T-helper 9 cell (primary cell): ENCODE data around the gene NCL.
A peak's percentile ranks its signal among the peaks of the same experiment; 100 is the strongest.
"Not testable (repeated sequence)": the region's sequence is repeated elsewhere in the genome, so short reads cannot be mapped to it uniquely, and the experiment has no call there.

Source experiments
- DNase-seq: peaks from one replicate; pipeline ENCODE4 v3.0.0-alpha.2; 2020

NCL gene

GRCh38 chr2:231467613-231468530 lies 3.6 kb upstream of the NCL start:
- no peak for DNase-seq

GRCh38 chr2:231467016-231467545 lies 2.8 kb upstream of the NCL start:
- DNase-seq, result no peak

DNA sequence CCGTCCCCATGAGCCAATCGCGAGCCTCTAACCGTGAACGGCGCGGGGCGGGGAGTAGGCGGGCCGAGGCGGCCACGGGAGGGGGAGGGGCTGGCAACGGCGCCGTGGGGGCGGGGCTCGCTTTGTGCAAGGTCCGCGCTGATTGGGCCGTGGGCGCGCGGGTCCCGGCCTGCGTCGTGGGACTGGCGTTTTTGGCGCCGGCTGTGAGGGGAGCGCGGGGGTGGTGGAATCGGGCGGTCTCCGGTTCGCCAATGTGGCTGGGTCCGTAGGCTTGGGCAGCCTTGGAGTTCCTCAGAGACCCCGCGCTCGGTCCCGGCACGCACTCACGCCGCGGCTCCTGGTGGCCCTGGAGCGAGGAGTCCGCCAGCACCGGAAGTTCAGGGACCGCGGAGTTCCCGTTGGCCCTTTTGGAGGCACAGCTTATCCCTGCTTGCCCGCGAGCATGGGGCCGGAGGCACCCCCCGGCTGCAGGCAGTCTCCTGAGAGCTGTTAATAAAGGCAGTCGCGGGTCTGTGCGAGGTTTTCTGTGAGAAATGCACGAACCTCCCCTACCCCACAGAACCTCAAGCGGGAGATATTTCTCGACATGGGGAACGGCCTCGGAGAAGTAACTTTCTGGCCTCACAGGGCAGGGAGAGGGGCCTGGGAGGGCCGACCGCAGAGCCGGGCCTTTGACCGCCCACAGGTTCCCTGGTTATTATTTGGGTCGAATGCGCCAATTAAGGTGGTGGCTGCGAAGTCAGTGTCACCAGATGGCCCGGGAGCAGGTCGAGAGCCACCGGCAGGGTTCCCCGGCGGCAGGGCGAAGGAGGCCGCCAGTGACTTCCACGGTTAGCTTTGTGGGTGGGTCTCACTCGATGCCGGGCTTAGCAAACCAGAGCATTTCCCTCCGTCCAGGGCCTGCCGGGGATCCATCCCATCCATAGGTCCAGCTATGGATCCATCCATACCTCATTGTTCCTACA lies 574 bp upstream of the NCL start:
- DNase-seq, result peak; percentile 99

- no peak for DNase-seq
These were observed 1.4 kb downstream of the NCL start for GRCh38 chr2:231462729-231463465.

GRCh38 chr2:231461516-231461971 lies 2.7 kb downstream of the NCL start:
- no peak for DNase-seq

- not testable (repeated sequence) for DNase-seq
These were observed 3.4 kb downstream of the NCL start for GRCh38 chr2:231460841-231461240.

DNA sequence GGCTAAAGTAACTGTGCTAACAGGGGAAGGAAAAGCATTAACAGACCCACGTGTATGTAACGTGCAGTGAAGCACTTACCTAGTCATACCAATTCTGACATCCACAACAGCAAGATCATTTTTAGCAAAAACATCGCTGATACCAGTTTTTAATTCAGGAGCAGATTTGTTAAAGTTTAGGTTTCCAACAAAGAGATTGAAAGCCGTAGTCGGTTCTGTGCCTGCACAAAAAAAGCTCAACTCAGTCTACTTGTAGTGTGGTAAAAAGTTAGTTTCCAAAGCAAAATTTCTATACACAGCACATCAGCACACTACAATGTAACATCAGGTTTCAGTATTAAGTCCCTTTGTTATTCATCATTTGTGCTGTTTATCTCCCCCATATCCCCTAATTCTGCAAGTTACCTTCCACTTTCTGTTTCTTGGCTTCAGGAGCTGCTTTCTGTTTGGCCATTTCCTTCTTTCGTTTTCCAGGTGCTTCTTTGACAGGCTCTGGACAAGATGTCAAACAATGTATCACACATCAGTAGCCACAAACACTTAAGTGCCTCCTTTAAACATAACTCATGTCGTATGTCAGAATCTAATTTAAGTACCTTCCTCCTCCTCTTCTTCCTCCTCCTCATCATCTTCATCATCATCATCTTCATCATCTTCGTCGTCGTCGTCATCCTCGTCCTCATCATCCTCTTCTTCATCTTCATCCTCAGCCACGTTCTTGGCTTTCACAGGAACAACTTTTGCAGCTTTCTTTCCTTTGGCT lies 4.0 kb downstream of the NCL start:
- no peak for DNase-seq

GRCh38 chr2:231458368-231458767 lies 5.9 kb downstream of the NCL start:
- DNase-seq, result no peak

DNA sequence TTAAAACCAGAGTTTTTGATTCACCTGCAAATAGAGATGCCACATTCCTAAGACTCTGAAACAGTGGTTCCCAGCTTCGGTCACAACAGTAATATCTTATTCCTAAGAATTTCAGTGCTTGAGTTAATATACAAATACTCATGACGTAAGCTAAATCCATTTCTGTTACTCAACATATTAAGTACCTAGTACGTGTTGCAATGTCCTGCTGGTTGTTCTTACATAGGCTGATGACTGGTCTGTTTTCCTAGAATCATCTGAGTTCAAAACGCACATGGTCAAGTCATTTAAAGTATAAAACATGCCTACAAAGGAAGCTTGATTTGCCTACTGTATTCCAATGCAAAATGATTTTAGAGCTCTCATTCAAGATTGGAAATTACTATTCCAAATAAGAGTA lies 7.2 kb downstream of the NCL start:
- no peak for DNase-seq

DNA sequence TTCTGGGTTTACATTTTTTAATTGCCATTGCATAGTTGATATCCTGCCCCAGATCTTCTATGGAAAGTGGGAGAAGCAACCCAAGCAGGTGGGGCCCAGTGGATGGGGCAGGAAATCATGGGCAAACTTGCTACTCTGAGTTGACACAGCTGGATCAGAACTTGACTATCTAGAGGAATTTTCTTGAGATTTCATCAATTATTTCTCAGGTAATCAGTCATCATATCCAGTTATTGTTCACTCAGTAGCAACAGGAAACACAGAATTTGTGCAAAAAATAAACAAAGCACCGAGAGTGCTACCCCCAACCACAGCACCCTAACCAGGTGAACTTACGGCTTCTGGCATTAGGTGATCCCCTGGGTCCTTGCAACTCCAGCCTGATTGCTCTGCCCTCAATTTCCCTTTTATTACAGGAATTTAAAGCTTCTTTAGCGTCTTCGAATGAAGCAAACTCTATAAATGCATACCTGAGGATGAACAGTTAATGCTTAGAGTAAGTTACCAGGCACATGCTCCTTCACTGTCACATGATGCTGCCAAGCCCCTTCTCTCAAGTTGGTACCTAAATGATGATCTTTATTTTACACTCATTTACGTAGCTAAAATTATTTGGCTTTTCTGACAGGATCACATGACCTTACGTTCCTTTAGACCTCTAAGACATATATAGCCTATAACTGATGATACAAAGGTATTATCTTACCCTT lies 7.8 kb downstream of the NCL start:
- no peak for DNase-seq

DNA sequence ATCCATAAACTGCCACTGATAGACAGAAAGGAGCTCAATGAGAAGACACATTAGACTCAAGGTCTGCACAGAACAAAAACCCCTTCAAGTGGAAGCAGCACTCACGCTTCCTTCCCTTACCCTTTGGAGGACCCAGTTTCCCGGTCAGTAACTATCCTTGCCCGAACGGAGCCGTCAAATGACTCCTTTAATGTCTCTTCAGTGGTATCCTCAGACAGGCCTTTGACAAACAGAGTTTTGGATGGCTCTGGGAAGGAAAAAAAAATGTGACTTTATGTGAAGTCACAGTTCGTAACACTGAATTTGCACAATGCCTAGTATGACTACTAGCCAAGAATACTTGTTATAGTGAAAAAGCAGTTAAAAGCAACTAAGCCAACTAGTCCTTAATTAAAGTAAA lies 8.4 kb downstream of the NCL start:
- DNase-seq, result no peak

GRCh38 chr2:231455222-231455621 lies 9.1 kb downstream of the NCL start:
- DNase-seq, result no peak

DNA sequence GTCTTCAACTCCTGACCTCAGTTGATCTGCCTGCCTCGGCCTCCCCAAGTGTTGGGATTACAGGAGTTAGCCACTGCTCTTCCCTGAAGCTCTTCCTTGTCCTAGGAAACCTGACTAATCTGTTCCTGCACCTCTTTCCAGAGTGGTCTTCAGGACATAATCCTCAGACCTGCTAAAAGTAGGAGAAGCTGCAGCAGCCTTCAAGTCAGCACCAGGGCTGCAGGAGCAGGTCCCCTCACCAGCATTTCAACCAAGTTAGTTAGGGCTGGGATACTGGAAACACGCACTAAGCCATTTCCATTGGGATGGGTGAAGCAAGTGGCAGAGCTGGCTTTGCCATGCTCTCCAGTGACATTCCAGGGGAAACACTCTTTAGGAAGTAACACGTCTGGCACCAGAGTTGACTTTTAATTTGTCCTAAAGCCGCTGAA lies 9.9 kb downstream of the NCL start:
- DNase-seq, result no peak

- DNase-seq, result no peak
These were observed 11.3 kb downstream of the NCL start for GRCh38 chr2:231452799-231453508.

DNA sequence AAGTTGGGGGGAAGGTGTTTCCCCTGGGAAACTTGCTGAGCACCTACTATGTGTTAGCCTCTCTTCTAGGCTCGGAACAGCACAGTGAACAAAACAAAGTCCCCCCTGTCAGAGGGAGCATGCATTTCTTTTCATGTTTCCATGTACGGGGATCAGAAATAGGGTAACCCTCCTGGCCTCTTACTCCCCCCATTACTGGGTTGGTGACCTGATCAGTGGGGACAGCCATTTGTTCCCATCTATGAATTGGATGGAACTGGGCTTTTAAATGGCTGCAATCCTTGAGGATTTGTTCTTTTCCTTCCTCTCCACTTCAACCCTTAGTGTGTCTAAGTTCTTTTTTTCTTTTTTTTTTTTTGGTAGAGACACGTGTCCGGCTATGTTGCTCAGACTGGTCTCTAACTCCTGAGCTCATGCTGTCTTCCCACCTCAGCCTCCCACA lies 13.7 kb downstream of the NCL start:
- DNase-seq, result no peak

DNA sequence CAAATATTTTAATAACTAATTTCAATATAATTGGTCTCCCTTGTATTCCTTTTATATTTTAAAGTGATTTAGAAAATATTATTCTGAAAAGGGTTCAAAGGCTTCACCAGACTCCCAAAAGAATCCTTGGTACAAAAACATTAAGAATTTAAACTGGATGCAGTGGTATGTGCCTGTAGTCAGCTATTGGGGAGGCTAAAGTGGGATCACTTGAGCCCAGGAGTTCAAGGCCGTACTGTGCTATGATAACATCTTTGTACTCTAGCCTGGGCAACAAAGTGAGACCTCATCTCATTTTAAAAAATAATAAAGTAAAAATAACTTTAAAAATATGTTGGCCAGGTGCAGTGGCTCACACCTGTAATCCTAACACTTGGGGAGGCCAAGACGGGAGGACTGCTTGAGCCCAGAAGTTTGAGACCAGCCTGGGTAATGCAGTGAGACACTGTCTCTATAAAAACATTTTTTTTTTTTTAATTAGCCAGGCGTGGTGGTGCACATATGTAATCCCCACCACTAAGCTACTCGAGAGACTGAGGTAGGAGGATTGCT lies 14.7 kb downstream of the NCL start:
- DNase-seq, result no peak

DNA sequence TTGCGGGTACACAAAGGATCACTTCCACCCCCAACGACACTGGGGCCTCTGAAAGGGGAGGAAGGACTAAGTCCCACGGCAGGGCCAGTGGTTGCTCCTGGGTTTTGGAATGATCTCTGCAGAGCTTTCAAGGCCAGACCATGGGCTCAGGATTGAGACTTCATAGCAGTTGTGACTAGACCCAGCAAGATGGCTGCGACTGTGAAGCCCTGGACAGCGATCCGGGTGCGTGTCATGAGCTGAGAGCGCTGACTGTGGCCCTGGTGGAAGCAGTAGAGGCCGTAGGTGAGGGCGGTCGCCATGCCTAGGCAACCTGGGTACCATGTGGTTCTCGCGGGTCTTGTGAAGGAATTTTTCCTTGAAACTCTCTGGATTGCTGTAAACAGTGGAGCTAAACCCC lies 27.3 kb downstream of the NCL start:
- DNase-seq, result no peak

DNA sequence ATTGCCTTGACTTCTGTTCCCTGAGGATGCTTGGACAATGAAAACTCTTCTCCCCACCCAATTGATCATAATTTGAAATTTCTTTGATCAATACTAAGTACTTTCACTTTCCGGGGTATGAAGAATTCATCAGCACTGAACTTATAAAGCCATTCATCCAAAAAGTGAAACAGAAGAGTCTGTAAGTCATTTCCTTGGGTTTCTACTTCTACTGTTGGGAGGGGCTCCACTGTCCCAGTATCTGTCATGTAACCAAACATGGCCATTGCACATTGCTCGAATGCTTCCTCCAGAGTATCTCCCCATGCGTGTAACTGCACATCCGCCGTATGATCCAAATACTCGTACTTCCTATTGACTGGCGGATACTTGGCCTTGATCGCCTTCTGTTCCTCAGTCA lies 30.3 kb downstream of the NCL start:
- DNase-seq, result no peak

DNA sequence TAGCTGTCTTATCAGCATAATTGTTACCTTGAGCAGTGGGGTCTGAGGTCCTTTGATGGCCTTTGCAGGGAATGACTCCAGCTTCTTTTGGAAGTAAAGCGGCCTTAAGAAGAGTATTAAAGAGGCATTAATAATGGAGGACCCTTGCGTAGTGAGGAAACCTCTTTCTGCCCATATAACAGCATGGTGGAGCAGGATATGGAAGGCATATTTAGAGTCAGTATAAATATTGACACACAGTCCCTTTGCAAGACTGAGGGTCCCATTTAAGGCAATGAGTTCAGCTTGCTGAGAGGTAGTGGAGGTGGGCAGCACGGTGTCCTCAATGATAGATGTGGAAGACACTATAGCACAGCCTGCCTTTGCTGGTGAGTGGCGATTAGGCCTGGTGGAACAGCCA lies 32.7 kb downstream of the NCL start:
- DNase-seq, result no peak

DNA sequence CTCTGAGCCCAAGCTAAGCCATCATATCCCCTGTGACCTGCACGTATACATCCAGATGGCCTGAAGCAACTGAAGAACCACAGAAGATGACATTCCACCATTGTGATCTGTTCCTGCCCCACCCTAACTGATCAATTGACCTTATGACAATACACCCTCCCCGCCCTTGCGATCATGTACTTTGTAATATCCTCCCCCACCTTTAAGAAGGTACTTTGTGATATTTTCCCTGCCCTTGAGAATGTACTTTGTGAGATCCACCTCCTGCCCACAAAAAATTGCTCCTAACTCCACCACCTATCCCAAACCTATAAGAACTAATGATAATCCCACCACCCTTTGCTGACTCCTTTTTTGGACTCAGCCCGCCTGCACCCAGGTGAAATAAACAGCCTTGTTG lies 33.8 kb downstream of the NCL start:
- DNase-seq, result not testable (repeated sequence)
